GM20000 (cell line): ENCODE measurements around the gene CACNA1F.
"Not testable (repeated sequence)": the region's sequence is repeated elsewhere in the genome, so short reads cannot be mapped to it uniquely, and the experiment has no call there.

Experiments used
- DNase-seq: peaks from one replicate; pipeline ENCODE4 v3.0.0; 2012; ENCODE audit warnings: low spot score
- TF ChIP-seq, protein P1 (sequence below): IDR thresholded peaks from 2 replicates; pipeline ENCODE4 v1.5.1; 2012; ENCODE audit warnings: mild to moderate bottlenecking, control low read depth; ENCODE audit errors: extremely low read depth, missing control alignments

CACNA1F gene

DNA sequence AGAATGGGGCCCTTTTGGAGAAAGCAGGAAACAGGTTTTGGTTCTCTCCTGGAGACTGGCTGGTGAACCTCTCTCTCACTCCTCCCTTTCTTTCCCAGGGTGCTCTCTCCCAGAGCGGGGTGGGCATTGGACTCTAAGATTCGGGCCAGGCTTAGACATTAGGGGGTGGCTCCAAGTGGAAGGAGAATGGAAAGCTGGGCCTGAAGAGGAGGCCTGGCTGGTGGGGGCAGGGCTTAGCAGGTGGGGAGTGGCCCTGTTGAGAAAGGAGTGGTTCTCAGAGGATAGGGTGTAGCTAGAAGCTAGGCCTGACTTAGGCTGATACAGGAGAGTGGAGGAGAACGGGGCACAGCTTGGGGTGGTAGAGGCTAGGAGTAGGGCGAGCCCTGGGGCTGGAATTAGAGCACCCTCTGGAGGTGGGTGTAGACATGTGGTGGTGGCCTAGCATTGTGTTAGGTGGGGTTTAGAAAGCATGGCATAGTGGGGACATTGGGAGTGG lies 55.8 kb downstream of the CACNA1F start:
- TF ChIP-seq, protein P1, sequence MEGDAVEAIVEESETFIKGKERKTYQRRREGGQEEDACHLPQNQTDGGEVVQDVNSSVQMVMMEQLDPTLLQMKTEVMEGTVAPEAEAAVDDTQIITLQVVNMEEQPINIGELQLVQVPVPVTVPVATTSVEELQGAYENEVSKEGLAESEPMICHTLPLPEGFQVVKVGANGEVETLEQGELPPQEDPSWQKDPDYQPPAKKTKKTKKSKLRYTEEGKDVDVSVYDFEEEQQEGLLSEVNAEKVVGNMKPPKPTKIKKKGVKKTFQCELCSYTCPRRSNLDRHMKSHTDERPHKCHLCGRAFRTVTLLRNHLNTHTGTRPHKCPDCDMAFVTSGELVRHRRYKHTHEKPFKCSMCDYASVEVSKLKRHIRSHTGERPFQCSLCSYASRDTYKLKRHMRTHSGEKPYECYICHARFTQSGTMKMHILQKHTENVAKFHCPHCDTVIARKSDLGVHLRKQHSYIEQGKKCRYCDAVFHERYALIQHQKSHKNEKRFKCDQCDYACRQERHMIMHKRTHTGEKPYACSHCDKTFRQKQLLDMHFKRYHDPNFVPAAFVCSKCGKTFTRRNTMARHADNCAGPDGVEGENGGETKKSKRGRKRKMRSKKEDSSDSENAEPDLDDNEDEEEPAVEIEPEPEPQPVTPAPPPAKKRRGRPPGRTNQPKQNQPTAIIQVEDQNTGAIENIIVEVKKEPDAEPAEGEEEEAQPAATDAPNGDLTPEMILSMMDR = no peak
- DNase-seq = no peak

- no peak for DNase-seq
- TF ChIP-seq, protein P1 = no peak
These were observed 56.5 kb downstream of the CACNA1F start for GRCh38 chrX:49176421-49177326.

GRCh38 chrX:49175435-49176274 lies 57.5 kb downstream of the CACNA1F start:
- DNase-seq = no peak
- TF ChIP-seq, protein P1 = no peak

GRCh38 chrX:49174723-49175122 lies 58.4 kb downstream of the CACNA1F start:
- DNase-seq = no peak
- TF ChIP-seq, protein P1 = no peak

DNA sequence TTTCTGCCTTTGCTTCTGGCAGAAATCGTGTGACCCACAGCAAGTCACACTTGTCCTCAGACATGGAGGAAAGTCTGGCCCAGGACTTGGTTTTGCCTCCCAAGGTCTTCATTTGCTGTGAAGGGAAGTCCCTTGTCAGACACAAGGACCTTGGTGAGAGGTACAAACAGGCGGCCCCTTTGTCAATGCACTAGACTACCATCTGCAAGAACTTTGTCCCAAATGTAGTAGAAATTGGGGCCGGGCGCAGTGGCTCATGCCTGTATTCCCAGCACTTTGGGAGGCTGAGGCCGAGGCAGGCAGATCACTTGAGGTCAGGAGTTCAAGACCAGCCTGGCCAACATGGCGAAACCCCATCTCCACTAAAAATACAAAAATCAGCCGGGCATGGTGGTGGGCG lies 59.6 kb downstream of the CACNA1F start:
- not testable (repeated sequence) for DNase-seq

DNA sequence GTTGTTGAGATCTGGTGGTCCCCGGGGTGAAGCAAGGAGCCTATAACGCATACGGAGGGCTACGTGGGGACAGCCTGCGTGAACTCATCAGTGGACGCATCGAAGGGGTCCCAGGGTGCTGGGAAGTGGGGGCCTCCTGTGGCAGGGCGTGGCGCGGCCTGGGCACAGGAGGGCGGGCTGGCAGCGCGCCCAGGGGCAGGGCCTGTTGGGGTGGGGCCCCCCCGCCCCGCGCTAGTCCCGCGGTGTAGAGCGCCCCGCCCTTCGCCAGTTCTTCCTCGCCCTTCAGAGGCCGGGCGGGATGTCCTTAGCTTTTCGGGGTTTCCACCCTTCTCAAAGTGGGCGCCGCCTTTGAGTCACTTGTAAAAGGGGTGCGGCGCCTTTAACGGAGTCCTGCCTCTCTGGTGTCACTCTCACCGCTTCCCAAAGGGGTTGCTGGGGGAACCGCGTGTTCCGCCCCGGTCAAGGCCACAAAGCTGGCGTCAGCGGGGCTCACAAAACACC lies 60.8 kb downstream of the CACNA1F start:
- TF ChIP-seq, protein P1 = no peak
- DNase-seq = peak; percentile 77

DNA sequence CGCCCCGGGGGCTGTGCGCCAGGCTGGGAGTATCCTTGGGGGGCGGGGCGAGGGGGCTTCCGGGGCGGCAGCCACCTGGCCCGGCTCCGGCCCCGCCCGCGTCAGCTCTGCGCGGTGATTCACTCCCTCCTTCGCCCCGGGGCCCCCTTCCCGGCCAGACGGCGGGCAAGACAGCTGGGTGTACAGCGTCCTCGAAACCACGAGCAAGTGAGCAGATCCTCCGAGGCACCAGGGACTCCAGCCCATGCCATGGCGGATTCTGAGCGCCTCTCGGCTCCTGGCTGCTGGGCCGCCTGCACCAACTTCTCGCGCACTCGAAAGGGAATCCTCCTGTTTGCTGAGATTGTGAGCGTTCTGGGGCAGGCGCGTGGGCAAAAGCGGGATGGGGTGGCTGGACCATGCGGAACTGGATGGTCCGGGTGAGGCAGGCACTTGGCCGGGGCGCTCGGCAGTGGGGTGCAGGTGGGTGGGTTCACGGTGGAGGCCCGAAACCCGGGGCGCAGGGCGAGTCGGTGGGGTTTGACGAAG lies 61.3 kb downstream of the CACNA1F start, which contains the start of gene PLP2:
TSS of gene PLP2 (plus strand) at position 147 of the 528 bp plus-strand sequence. CDS start at position 250, 103 bp downstream.
- TF ChIP-seq, protein P1 = no peak
- DNase-seq = peak; percentile 67
